Prostate gland (tissue), 2 donors: ENCODE measurements around the gene GPR84. TPM values are rescaled to one million over a fixed set of nuclear protein-coding genes. Genes with fewer than 3 reads are reported as not detected.

Experiments
- DNase-seq: peaks from one replicate; pipeline ENCODE4 v3.0.0-alpha.2; 2019; ENCODE audit warnings: low spot score
- H3K27ac ChIP-seq, 2 donors: fragments of 200-600 bp; sonication (generic); 2 replicates each; pipeline ENCODE4 v1.5.1; 2017 to 2019
- H3K27me3 ChIP-seq: fragments of 200-600 bp; sonication (generic); replicated peaks from 2 replicates; pipeline ENCODE4 v1.5.1; 2019; ENCODE audit not compliant: insufficient read depth
- H3K36me3 ChIP-seq, 2 donors: fragments of 200-600 bp; sonication (generic); 1 replicate in 1 of 2; 2 replicates in 1 of 2; pipeline versions ENCODE4 v1.5.1 to v1.8.1; 2017 to 2019
- H3K4me1 ChIP-seq: fragments of 200-600 bp; sonication (generic); replicated peaks from 2 replicates; pipeline ENCODE4 v1.5.1; 2019
- H3K4me3 ChIP-seq, 2 donors: fragments of 200-600 bp; sonication (generic); 2 replicates each; pipeline ENCODE4 v1.5.1; 2017 to 2019
- H3K9me3 ChIP-seq: fragments of 200-600 bp; sonication (generic); 2 replicates; pipeline ENCODE4 v1.5.1; 2017
- POLR2A ChIP-seq: fragments of 450-650 bp; IDR thresholded peaks from one replicate; pipeline ENCODE4 v1.6.1; 2016; ENCODE audit warnings: antibody characterized with exemption, mild to moderate bottlenecking
- POLR2AphosphoS5 ChIP-seq: sonication (generic); formaldehyde crosslinking; IDR thresholded peaks from one replicate; pipeline ENCODE4 v1.6.1; 2017; ENCODE audit warnings: antibody characterized with exemption
- WGBS: methylation state at CpG from one replicate; pipeline ENCODE4 v1.1.5; 2018; 5-methylcytosine and 5-hydroxymethylcytosine counted together
- intact Hi-C: fragments of 100-400 bp; cut with DNase I; formaldehyde crosslinking; loops from one replicate; pipeline ENCODE4 v1.14.2; 2022
- total RNA-seq, 2 donors: library from RNA; depleted of rRNA; stranded (reverse); fragments of >200 nt; gene quantifications; one replicate each; pipeline ENCODE4 v1.1.0, GENCODE V29; 2016
- TF ChIP-seq, protein P1 (sequence below), 4 experiments: fragments of 200-600 bp in 2 of 4; fragments of 450-650 bp in 2 of 4; sonication (generic) in 2 of 4; IDR thresholded peaks; 1 replicate in 3 of 4; 2 replicates in 1 of 4; pipeline ENCODE4 v1.5.1; 2016 to 2019; ENCODE audit warnings: antibody characterized with exemption in 4 of 4, mild to moderate bottlenecking in 2 of 4, moderate library complexity in 2 of 4

GPR84 gene
- total RNA-seq, 2 donors from 2014 or later = 0.97 TPM; not detected in 1

GRCh38 chr12:54409267-54409666, 45.0 kb upstream of the GPR84 start:
- peaks cover 2 to 20% of the 10 kb centered on the region in 2 donors for H3K36me3 ChIP-seq
- intact Hi-C loops = no loop called here
- DNase-seq = no peak
- H3K27me3 ChIP-seq = no peaks in the 10 kb centered on the region
- H3K4me3 ChIP-seq = no peak overlapping the region
- no peak for TF ChIP-seq POLR2AphosphoS5
- TF ChIP-seq, protein P1, sequence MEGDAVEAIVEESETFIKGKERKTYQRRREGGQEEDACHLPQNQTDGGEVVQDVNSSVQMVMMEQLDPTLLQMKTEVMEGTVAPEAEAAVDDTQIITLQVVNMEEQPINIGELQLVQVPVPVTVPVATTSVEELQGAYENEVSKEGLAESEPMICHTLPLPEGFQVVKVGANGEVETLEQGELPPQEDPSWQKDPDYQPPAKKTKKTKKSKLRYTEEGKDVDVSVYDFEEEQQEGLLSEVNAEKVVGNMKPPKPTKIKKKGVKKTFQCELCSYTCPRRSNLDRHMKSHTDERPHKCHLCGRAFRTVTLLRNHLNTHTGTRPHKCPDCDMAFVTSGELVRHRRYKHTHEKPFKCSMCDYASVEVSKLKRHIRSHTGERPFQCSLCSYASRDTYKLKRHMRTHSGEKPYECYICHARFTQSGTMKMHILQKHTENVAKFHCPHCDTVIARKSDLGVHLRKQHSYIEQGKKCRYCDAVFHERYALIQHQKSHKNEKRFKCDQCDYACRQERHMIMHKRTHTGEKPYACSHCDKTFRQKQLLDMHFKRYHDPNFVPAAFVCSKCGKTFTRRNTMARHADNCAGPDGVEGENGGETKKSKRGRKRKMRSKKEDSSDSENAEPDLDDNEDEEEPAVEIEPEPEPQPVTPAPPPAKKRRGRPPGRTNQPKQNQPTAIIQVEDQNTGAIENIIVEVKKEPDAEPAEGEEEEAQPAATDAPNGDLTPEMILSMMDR (IDR thresholded peaks at IDR 0.05) = no peak
- TF ChIP-seq POLR2A = no peak
- no peak overlapping the region for H3K27ac ChIP-seq
- no peaks in the 10 kb centered on the region for H3K9me3 ChIP-seq
- H3K4me1 ChIP-seq = no peaks in the 10 kb centered on the region
- 91% methylated on average over 8 of the region's 8 CpGs for WGBS

GRCh38 chr12:54407183-54407905, 43.1 kb upstream of the GPR84 start:
- no peaks in the 10 kb centered on the region for H3K9me3 ChIP-seq
- TF ChIP-seq POLR2A = no peak
- TF ChIP-seq POLR2AphosphoS5 = no peak
- TF ChIP-seq, protein P1 (IDR thresholded peaks at IDR 0.05) = no peak
- 50% methylated on average over 5 of the region's 5 CpGs for WGBS
- no peak for DNase-seq
- no peaks in the 10 kb centered on the region for H3K27me3 ChIP-seq
- peaks cover 2 to 32% of the 10 kb centered on the region in 2 donors for H3K36me3 ChIP-seq
- intact Hi-C loops = no loop called here
- H3K4me3 ChIP-seq = no peak overlapping the region
- no peak overlapping the region for H3K27ac ChIP-seq
- no peaks in the 10 kb centered on the region for H3K4me1 ChIP-seq

DNA sequence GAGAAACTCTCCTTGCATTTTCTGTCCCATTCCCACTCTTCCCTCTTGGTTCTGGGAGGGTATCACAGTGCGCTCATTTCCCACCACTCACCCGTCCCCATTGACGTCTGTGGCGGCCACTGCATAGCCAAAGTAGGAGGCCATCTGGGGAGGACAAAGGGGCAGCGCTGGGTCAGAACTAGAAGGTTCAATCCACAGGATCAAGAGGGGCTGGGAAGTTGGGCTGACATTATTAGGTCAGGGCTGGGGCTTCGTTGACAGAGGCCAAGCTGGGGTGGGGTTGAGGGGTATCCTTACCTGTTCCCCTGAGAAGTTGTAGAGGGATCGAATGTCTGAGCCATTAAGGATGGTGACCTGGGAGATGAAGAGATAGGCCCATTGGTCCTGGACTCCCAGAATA, 41.3 kb upstream of the GPR84 start:
- WGBS = 86% methylated on average over 7 of the region's 7 CpGs
- Histone ChIP-seq H3K36me3 (peaks cover 2 to 34% of the 10 kb centered on the region in 2 donors), H3K4me1 (no peaks in the 10 kb centered on the region), H3K9me3 (no peaks in the 10 kb centered on the region), H3K4me3 (no peak overlapping the region), H3K27me3 (no peaks in the 10 kb centered on the region), H3K27ac (no peak overlapping the region)
- TF ChIP-seq, protein P1 (IDR thresholded peaks at IDR 0.05) = no peak
- TF ChIP-seq POLR2A (no peak), POLR2AphosphoS5 (no peak)
- DNase-seq = no peak
- intact Hi-C loops = no loop called here

GRCh38 chr12:54405106-54405505, 40.8 kb upstream of the GPR84 start:
- intact Hi-C loops = no loop called here
- DNase-seq = no peak
- H3K4me1 ChIP-seq = no peaks in the 10 kb centered on the region
- H3K27me3 ChIP-seq = no peaks in the 10 kb centered on the region
- H3K4me3 ChIP-seq = no peak overlapping the region
- WGBS = 95% methylated on average over 10 of the region's 10 CpGs
- H3K9me3 ChIP-seq = no peaks in the 10 kb centered on the region
- TF ChIP-seq POLR2AphosphoS5 (no peak), POLR2A (no peak)
- TF ChIP-seq, protein P1 (IDR thresholded peaks at IDR 0.05) = no peak
- no peak overlapping the region for H3K27ac ChIP-seq
- peaks cover 2 to 36% of the 10 kb centered on the region in 2 donors for H3K36me3 ChIP-seq
